ENCODE measurements around the gene TTLL4.

TTLL4 gene

GRCh38 chr2:218782528-218782844 lies 71.9 kb downstream of the TTLL4 start:
- no peak for DNase-seq (ENCODE audit: low spot score)

DNA sequence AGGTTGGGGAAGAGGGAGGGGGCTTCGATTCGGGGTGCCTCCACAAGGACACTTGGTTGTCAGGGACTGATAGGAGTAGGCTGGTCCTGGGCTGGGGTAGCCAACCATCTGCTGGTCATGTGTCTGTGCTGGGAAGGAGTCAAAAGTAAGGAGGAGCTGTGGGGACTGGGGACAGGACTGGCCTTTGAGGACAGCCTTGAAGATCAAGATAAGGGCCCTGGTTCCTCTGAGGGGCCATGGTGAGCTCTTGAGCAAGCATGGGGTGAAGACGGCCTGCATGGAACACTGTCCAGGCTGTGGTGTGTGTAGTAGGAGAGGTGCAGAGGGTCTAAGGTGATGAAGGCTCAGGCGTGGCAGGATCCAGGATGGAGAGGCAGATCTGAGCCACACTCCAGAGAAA lies 73.1 kb downstream of the TTLL4 start:
- peak; percentile 19 for DNase-seq (ENCODE audit: low spot score)

DNA sequence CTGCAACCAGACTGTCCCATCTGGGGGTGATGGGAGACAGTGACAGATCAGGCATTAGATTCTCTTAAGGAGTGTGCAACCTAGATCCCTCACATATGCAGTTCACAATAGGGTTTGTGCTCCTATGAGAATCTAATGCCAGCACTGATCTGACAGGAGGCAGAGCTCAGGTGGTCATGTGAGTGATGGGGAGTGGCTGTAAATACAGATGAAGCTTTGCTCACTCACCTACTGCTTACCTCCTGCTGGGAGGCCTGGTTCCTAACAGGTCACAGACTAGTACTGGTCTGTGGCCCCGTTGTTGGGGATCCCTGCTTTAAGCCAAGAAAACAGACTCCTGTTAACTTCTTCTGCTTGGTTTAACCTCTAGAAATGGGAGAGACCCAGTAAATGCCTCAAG lies 74.5 kb downstream of the TTLL4 start:
- DNase-seq (ENCODE audit: low spot score), result no peak

GRCh38 chr2:218786133-218786532 lies 75.5 kb downstream of the TTLL4 start:
- no peak for DNase-seq (ENCODE audit: low spot score)

DNA sequence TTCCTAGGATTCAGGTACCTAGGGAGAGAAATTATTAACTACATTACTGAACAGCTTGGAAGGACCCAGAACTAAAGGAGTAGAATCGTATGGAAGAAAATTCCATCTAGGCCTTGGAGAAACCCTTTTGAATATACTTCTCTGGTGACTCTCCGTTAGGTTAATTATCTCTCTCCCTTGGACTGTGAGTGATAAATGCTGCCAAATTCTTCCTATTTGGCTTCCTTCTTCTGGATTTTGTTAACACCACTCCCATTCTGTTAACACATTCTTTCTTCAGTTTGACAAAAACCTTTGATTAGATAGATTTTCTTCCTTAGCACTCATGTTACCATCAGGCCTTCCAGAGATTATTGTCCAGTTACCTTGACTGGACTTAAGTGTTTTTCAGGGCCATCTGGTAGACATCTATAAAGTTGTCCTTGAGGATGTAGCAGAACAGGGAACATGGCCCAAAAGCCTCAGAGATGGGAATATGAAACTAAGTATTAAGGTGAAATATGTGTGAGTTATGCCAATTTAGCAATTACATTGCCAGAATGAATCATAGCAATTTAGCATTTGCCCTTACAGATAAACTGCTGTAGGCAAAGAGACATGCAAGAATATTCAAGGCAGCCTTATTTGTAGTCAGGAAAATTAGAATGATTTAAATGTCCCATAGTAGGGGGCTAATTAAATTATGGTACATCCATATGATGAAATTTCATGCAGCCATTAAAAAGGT lies 78.1 kb downstream of the TTLL4 start:
- no peak for DNase-seq (ENCODE audit: low spot score)

GRCh38 chr2:218792433-218792832 lies 81.8 kb downstream of the TTLL4 start:
- no peak for DNase-seq (ENCODE audit: low spot score)

DNA sequence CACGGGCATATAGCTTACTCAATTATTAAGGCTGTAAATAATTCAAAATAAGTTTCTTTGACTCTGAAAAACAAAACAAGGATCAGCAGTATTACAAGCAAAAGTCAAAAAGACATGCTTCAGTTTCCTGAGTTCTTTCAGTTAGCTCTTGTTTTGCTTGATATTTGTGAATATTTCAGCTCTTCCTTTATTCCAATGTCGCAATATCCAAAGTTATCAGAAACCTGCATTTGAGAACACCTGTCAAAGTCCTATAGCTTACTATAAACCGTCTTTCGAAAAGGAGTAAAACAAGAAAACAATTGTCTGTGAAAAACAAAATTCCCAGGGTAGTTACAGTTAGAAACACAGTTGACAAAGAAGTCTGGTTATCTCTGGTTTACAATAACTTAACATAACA lies 86.1 kb downstream of the TTLL4 start:
- DNase-seq (ENCODE audit: low spot score), result no peak

DNA sequence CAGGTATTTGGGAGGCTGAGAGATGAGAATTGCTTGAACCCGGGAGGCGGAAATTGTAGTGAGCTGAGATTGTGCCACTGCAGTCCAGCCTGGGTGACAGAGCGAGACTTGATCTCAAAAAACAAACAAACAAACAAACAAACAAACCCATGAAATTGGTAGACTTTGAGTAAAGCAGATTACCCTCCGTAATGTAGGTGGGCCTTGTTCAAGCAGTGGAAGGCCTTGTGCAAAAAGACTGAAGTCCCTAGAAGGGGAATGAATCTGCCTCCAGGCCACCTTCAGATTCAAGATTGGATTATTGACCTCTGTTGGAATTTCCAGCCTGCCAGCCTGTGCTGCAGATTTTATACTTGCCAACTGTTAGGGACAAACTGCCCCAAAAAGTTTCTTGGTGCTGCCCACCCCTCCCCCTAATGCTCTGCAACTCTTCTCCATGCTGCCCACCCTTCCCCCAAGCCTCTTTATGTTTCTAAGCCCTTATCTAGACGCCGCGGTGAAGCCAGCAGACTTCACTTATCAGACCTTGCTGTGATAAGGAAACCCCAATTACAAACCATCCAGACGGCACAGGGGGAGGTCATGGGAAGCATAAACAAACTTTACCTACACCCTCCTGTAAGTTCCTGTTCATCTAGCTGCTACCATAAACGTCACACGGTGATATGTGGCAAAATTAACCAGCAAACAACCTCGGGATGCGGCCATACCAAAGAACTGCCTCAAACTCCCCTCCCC lies 88.3 kb downstream of the TTLL4 start:
- no peak for DNase-seq (ENCODE audit: low spot score)

- no peak for DNase-seq (ENCODE audit: low spot score)
These were observed 89.4 kb downstream of the TTLL4 start for GRCh38 chr2:218799990-218800389.

DNA sequence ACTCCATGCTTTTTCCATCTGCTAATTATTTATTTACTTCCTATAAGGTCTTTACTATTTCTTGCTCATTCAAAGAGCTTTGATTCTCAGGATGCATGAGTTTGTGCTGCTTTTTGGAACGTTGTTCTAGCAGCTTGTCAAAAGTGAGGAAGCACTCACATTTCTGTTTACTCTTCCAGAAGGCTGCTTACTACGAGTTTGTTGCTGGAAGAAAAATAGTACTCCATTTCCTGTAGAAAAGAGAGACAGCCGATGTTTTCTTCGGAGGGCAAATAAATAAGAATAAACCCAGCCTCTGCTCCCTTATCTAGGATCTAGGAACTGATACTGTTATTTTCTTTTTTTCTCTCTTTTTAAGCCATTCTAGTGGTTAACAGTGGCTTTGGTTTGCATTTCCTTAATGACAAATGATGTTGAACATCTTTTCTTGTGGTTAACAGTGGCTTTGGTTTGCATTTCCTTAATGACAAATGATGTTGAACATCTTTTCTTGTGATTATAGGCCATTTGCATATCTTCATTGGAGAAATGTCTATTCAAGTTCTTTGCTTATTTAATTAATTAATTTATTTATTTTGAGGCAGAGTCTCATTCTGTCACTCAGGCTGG lies 91.9 kb downstream of the TTLL4 start:
- no peak for DNase-seq (ENCODE audit: low spot score)

GRCh38 chr2:218804817-218805216 lies 94.2 kb downstream of the TTLL4 start:
- DNase-seq (ENCODE audit: low spot score), result no peak
